CD4-positive, alpha-beta T cell treated with Interleukin-4 for 4 hours (primary cell): Measurements from ENCODE around the gene SSNA1.
A peak's percentile ranks its signal among the peaks of the same experiment; 100 is the strongest.

Experiments used
- DNase-seq: peaks from one replicate; pipeline ENCODE4 v3.0.0-alpha.2; 2020

Gene SSNA1

DNA sequence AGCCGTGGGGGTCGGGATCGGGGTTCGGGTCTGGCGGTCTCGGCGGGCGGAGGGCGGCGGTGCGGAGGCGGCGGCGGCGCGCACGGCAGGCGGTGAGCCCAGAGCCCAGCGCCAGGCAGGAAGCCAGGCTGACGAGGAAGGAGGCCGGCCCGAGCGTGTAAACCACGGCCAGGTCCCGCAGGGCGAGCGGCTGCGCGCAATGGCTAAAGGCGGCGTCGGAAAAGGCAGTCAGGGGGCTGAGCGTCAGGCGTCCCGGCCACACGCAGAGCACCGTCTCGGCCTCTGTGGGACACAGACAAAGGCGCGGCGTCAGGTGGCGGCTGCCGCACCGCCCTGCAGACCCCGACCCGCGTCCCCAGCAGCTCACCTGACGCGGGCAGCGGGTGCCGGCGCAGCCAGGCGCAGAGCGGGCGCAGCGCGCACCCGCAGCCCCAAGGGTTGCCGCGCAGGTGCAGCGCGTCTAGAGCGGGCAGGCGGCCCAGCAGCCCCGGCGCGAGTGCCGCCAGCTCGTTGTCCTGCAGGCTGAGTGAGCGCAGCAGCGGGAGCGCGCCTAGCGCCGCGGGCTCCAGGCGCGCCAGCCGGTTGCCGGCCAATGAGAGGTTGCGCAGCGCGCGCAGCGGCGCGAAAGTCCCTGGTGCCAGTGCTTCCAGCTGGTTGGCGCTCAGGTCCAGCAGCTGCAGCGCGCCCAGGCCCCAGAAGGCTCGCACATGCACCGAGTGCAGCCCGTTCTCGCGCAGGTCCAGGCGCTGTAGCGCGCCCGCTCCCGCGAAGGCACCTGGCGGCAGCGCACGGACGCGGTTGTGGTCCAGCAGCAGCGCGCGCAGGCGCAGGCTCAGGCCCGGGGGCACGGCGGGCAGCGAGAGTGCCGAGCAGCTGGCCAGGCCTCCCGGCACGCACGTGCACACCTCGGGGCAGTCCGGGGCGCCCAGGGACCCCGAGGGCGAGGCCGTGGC, 19.3 kb upstream of the SSNA1 start:
- no peak for DNase-seq

DNA sequence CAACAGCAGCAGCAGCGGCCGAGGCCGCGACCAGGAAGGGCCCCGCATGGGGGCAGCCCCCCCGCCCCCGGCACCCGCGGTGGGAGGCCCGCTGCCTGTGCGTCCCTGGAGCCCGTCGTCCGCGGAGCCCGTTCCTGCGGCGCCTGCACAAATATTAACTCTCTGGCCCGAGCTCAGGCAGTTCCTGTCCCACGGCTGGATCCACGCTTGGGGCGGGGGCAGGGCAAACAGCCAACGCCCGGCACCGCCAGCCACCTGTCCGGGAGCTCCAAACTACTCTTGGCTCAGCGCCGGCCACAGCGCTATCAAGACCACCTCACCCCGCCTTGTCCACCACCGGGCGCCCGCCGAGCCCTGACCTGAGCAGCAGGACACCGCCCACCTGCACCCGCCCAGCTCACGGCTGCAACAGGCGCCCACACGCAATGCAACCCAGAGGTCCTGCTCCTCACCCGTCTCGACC, 18.5 kb upstream of the SSNA1 start, which contains the start of gene LRRC26:
LRRC26 (minus strand) TSS at position 156 of the 463 bp plus-strand sequence; CDS start at position 48, 108 bp downstream.
- DNase-seq: no peak

- no peak for DNase-seq
Observed at GRCh38 chr9:137170486-137171148, 17.9 kb upstream of the SSNA1 start.

DNA sequence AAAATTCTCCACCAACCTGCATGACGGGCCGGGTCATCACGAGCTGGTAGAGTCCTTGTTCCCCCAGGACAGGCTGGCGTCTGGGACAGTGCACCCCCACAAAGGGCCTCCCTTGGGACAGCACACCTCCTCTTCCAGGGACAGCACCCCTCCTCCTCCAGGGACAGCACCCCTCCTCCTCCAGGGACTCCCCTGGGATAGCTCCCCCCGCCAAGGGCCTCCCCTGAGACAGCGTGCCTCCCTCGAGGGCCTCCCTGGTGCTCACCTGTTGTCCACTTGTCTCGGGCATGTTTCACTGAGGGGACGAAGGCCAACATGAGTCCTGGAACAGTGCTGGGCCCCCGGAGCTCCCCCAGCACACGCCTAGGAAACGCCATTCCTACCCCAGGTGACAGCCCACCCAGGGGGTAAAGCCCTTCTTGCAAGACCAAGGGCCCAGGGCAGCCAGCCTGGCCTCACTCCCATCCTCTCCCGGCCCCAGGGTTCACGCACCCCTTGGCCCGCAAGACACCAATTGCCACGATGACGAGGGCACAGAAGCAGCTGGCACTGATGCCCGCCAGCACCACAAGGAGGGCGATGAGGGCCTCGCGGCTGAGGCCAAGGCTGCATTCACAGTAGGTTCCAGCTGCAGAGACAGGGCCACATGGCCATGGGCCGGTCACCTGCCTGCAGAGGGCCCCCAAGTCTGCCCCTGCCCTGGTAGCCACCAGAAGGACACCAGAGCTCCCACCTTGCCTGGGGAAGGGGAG, 17.2 kb upstream of the SSNA1 start:
- no peak for DNase-seq

GRCh38 chr9:137172901-137173795, 15.3 kb upstream of the SSNA1 start:
- DNase-seq: no peak

- DNase-seq: no peak
Observed at GRCh38 chr9:137173796-137174664, 14.4 kb upstream of the SSNA1 start.

DNA sequence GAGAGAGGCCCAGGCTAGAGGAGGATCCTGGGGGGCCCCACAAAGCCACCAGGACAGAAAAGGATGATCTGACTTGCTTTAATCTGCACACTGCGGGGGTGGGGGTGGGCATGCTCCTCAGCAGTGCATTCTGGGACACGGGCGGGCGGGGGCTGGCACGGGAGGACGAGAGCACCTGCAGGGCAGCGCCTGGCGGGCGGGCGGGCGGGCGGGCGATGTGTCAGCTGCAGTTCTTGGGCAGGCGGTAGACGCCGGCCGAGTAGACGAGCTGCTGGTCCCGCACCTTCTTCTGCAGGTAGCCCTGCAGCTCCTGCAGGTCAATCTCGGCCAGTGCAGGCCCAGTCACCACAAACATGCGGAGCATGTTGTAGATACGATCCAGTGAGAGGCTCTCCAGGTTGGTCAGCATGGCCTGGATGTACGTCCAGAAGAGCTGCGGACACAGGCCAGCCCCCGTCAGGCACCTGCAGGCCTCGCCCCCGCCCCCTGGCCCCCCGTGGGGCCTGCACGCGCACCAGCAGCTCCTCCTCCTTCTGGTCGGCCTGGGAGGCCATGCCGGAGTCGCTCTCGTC, 13.7 kb upstream of the SSNA1 start:
- no peak for DNase-seq

GRCh38 chr9:137175345-137175961, 13.0 kb upstream of the SSNA1 start:
- no peak for DNase-seq

- DNase-seq: peak; percentile 15
Observed at GRCh38 chr9:137176302-137177182, 11.9 kb upstream of the SSNA1 start.

DNA sequence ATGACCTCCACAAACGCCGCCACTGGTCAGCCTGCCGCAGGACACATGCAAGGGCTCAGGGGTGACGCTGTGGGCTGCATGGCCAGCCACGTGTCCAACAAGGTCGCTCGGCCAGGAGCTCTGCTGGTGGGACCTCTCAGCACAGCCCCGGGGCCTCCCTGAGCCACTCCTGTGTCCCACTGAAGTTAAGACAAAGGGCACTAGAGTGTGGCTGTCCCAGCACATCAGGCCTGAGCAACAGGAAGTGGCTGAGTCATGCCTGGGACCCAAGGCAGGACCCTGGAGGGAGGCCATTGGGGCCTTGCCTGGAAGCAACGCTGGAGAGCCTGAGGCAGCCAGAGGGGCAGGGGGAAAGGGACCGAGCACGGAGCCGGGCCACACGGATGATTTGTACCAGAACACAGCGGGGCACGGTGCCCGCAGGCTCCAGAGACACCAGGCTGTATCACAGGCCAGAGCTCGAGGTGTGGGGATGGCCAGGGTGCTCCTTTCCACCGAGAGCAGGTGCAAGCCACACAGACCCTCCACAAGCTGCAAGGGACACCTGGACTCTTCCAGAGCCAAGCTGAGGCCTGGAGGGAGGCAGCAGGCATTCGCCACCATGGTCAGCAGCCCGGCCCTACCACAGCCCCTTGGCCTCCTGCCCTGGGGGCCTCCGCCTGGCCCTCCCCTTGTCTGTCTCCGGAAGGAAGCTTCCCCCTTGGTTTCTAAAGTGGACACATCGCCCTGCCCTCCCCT, 10.1 kb upstream of the SSNA1 start:
- no peak for DNase-seq

DNA sequence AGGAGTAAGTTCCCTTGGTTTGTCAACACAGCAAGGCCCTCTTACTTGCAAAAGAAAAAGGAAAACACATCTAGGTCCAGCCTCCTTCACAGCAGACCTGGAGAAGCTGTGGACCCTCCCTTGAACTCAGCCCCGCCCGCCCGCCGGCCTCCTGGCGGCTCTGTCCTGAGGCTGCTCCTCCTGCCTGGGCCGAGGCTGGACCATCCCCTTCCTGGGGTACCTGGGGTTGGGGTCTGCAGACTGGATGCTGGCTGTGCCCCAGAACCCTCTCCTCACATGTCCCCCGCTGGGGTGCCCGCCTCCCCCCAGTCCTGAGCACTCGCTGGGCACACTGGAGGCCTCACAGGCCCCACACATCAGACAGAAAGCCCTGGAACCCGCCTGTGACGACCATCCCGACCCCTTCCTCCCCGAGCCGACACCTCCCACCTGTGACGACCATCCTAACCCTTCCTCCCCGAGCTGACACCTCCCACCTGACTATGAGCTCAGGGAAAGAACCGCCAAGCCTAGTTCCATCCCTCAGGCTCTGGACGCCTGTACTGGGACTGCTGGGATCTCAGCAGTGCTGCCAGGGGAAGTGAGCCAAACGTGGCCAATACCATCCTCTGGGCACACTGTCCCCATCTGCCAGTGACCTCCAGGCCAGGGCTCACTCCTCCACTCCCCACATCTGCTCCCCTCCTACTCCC, 9.4 kb upstream of the SSNA1 start:
- DNase-seq: no peak

DNA sequence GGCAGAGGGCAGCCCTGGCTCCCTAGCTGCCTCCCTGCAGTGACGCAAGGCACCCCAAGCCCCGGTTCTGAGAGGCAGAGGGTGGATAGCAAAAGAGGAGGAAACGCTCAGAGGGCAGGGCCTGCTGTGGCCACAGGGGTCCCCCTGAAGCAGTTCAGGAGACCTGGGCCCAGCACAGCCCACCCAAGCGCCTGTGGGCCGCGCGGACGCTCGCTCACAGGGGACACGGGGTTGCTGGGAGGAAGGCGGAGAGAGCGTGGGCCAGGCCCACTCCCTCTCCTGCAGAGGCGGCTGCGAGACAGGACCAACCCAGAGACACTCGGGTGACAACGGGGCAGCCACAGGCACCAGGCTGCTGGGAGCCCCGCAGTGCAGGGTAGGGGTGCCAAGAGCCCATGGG, 8.7 kb upstream of the SSNA1 start:
- no peak for DNase-seq

DNA sequence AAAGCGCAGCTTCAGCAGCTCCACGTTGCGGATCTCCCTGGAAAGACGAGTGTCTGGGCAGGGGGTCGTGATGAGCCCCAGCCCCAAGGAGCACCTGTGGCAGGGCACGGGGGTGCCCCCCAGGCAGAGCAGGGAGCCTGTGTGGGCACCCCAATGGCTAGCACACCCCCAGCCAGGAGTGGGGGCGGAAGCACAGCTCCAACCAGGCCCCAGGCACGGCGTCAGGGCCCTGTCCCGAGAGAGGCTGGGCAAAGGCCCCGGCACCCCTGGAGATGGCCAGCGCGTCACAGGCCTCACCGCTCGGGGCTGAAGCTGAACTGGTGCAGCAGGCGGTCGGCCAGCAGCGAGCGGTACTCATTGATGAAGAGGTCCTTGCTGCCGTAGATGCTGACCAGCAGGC, 8.0 kb upstream of the SSNA1 start:
- DNase-seq: no peak

GRCh38 chr9:137181680-137182079, 6.8 kb upstream of the SSNA1 start:
- DNase-seq: no peak

- DNase-seq: no peak
Observed at GRCh38 chr9:137182836-137183235, 5.6 kb upstream of the SSNA1 start.

- no peak for DNase-seq
Observed at GRCh38 chr9:137183980-137184595, 4.4 kb upstream of the SSNA1 start.
